Thyroid gland (tissue), 4 donors: ENCODE data around the gene SLC49A4.

Source experiments
- POLR2A ChIP-seq, 2 donors: fragments of 450-650 bp; IDR thresholded peaks; one replicate each; pipeline ENCODE4 v1.6.1; 2017; ENCODE audit warnings: antibody characterized with exemption in 2 of 2, mild to moderate bottlenecking in 2 of 2, moderate library complexity in 1 of 2
- TF ChIP-seq, protein P1 (sequence below), 6 experiments: fragments of 200-600 bp in 3 of 6; fragments of 450-650 bp in 3 of 6; sonication (generic) in 3 of 6; IDR thresholded peaks; one replicate each; pipeline ENCODE4 v1.5.1; 2016 to 2019; ENCODE audit warnings: antibody characterized with exemption in 6 of 6, mild to moderate bottlenecking in 2 of 6, inconsistent platforms in 1 of 6, moderate library complexity in 1 of 6

DNA sequence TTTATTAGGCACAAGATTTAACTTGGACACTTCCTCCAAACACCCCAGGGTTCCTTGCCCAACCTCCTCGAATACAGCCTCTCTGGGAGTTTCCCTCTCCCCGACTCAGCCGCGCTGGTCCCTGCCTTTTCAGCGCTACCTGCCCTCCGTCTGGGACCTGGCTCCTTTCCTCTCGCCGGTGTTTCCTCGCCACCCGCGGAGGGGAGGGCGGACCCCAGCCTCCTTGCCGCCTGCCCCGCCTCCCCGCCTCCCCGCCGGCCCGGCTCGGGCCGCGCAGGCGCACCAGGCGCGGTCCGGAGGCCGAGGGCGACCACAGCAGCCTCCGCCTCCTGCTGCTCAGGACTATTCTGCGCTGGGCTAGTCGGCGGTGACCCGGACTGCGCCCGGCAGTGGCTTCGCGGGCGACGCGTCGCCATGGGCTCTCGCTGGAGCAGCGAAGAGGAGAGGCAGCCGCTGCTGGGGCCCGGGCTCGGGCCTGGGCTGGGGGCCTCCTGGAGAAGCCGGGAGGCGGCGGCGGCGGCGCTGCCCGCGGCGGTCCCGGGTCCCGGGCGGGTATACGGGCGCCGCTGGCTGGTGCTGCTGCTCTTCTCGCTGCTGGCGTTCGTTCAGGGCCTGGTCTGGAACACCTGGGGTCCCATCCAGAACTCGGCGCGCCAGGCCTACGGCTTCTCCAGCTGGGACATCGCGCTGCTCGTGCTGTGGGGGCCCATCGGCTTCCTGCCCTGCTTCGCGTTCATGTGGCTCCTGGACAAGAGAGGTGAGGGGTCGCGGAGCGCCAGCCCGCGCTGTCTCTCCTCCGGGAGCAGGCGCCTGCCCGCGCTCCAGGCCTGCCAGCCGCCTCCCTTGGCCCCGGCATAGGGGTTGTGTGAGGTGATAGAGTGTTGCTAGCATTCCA is at the start of gene SLC49A4:
- TF ChIP-seq, protein P1, sequence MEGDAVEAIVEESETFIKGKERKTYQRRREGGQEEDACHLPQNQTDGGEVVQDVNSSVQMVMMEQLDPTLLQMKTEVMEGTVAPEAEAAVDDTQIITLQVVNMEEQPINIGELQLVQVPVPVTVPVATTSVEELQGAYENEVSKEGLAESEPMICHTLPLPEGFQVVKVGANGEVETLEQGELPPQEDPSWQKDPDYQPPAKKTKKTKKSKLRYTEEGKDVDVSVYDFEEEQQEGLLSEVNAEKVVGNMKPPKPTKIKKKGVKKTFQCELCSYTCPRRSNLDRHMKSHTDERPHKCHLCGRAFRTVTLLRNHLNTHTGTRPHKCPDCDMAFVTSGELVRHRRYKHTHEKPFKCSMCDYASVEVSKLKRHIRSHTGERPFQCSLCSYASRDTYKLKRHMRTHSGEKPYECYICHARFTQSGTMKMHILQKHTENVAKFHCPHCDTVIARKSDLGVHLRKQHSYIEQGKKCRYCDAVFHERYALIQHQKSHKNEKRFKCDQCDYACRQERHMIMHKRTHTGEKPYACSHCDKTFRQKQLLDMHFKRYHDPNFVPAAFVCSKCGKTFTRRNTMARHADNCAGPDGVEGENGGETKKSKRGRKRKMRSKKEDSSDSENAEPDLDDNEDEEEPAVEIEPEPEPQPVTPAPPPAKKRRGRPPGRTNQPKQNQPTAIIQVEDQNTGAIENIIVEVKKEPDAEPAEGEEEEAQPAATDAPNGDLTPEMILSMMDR (IDR thresholded peaks at IDR 0.05): peak in 1 of 6 experiments; percentile 11
- TF ChIP-seq POLR2A (IDR thresholded peaks at IDR 0.05): peak; percentile 75 to 94
